Upper lobe of left lung (tissue), 4 donors: ENCODE results near the gene CAPN3.

Experiments used
- EP300 ChIP-seq, 4 donors: sonication (generic); formaldehyde crosslinking; IDR thresholded peaks; one replicate each; pipeline ENCODE4 v1.5.1; 2017; ENCODE audit warnings: antibody characterized with exemption in 4 of 4, control low read depth in 2 of 4
- TF ChIP-seq, protein P1 (sequence below), 6 experiments: fragments of 450-650 bp in 4 of 6; fragments of 200-600 bp in 2 of 6; sonication (generic) in 2 of 6; IDR thresholded peaks; one replicate each; pipeline ENCODE4 v1.5.1; 2016 to 2019; ENCODE audit warnings: antibody characterized with exemption in 6 of 6

DNA sequence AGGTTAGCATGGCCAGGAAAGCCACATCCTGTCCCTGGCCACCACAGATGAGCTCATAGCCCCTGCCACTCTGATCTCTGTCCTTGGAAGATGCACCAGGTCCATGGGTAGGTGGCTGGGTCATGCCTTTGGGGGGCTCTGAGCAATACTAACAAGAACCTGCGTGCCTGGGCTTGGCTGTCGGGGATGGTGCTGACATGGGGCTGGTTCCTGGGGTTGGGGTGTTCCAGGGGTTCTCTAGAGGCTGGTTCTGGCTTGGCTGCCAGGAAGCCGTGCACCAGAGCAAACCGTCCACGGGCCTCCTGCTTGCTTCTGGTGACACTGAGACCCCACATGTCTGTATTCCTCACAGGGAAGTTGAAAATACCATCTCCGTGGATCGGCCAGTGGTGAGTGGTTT lies 44.1 kb downstream of the CAPN3 start:
- no peak for TF ChIP-seq EP300 (IDR thresholded peaks at IDR 0.05)
- TF ChIP-seq, protein P1, sequence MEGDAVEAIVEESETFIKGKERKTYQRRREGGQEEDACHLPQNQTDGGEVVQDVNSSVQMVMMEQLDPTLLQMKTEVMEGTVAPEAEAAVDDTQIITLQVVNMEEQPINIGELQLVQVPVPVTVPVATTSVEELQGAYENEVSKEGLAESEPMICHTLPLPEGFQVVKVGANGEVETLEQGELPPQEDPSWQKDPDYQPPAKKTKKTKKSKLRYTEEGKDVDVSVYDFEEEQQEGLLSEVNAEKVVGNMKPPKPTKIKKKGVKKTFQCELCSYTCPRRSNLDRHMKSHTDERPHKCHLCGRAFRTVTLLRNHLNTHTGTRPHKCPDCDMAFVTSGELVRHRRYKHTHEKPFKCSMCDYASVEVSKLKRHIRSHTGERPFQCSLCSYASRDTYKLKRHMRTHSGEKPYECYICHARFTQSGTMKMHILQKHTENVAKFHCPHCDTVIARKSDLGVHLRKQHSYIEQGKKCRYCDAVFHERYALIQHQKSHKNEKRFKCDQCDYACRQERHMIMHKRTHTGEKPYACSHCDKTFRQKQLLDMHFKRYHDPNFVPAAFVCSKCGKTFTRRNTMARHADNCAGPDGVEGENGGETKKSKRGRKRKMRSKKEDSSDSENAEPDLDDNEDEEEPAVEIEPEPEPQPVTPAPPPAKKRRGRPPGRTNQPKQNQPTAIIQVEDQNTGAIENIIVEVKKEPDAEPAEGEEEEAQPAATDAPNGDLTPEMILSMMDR (IDR thresholded peaks at IDR 0.05): no peak
